ENCODE data around the gene CHST8.

DNA sequence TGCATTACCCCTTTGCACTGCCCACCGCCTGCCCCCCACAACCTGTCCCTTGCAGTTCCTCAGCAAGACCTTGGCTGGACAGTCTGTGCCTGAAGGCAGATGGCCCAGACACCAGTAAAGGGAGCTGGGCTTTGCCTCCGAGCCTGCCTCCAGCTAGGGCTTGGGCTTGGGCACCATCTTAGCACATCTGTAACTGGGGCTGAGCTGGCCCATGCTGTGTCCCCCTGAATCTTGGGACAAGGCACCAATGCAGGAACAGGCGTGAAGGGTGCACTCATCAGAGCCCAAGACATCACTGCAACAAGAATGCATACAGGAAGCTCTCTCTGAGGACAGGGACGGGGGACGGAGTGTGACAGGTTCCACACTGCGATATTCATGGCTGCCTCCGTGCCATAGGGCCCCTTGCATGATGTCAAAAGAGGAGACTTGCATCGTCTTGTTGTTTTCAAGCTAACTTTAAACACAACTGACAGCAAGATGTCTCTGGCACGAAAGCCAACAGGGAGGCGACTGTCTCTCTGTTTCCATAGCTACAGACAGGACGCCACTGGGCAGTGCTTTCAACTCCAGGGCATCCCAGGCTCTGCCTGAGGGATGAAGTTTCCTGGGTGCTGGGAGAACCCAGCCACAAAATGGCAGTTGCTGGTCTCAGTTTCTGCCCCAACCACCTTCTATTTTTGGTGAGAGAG lies 8.7 kb upstream of the CHST8 start:
- TF ChIP-seq BHLHE40 (IDR thresholded peaks at IDR 0.05; ENCODE audit: borderline replicate concordance) (no peak), LEF1 (IDR thresholded peaks at IDR 0.05; ENCODE audit: borderline replicate concordance) (no peak), SP1 (IDR thresholded peaks at IDR 0.05) (no peak), TARDBP (IDR thresholded peaks at IDR 0.05) (no peak), HDGF (IDR thresholded peaks at IDR 0.05; ENCODE audit: borderline replicate concordance) (no peak), FOXM1 (IDR thresholded peaks at IDR 0.05; ENCODE audit: borderline replicate concordance) (no peak), L3MBTL2 (conservative IDR thresholded peaks at IDR 0.05) (no peak), FOXA1 (IDR thresholded peaks at IDR 0.05) (no peak), ELF4 (IDR thresholded peaks at IDR 0.05) (no peak), NFRKB (IDR thresholded peaks at IDR 0.05) (no peak), ZNF384 (IDR thresholded peaks at IDR 0.05) (no peak), FOXK2 (IDR thresholded peaks at IDR 0.05) (no peak)
- TF ChIP-seq, protein P1, sequence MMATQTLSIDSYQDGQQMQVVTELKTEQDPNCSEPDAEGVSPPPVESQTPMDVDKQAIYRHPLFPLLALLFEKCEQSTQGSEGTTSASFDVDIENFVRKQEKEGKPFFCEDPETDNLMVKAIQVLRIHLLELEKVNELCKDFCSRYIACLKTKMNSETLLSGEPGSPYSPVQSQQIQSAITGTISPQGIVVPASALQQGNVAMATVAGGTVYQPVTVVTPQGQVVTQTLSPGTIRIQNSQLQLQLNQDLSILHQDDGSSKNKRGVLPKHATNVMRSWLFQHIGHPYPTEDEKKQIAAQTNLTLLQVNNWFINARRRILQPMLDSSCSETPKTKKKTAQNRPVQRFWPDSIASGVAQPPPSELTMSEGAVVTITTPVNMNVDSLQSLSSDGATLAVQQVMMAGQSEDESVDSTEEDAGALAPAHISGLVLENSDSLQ (IDR thresholded peaks at IDR 0.05) = no peak
